Breast epithelium (tissue), 3 donors: Measurements from ENCODE around the gene AGRN.
A peak's percentile ranks its signal among the peaks of the same experiment; 100 is the strongest.

Experiments
- CTCF ChIP-seq, 3 donors: fragments of 450-650 bp; IDR thresholded peaks; one replicate each; pipeline ENCODE4 v1.5.1; 2016 to 2017; ENCODE audit warnings: antibody characterized with exemption in 3 of 3, mild to moderate bottlenecking in 3 of 3, moderate library complexity in 3 of 3
- POLR2A ChIP-seq: fragments of 450-650 bp; IDR thresholded peaks from one replicate; pipeline ENCODE4 v1.6.1; 2016; ENCODE audit warnings: antibody characterized with exemption, mild to moderate bottlenecking, moderate library complexity
- POLR2AphosphoS5 ChIP-seq, 3 donors: sonication (generic); formaldehyde crosslinking; IDR thresholded peaks; one replicate each; pipeline ENCODE4 v1.6.1; 2017; ENCODE audit warnings: antibody characterized with exemption in 3 of 3

GRCh38 chr1:1014799-1015681 is 4.9 kb upstream of the AGRN start:
- TF ChIP-seq CTCF (IDR thresholded peaks at IDR 0.05): peak in 1 of 3 donors; percentile 17
- TF ChIP-seq POLR2AphosphoS5 (IDR thresholded peaks at IDR 0.05): no peak
- TF ChIP-seq POLR2A: no peak
